Psoas muscle (tissue), 8 donors: ENCODE measurements around the gene ILF3. TPM values are rescaled to one million over a fixed set of nuclear protein-coding genes. Genes with fewer than 3 reads are reported as not detected.

Experiments used
- ATAC-seq, 4 donors: fragments of 200-7000 bp; cut with Tn5 transposase; one replicate each; pipeline ENCODE4 v1.9.1; 2020; ENCODE audit warnings: moderate library complexity in 3 of 4, mild to moderate bottlenecking in 2 of 4
- DNase-seq, 2 donors: peaks; one replicate each; pipeline ENCODE4 v3.0.0-alpha.2; 2020
- H3K27ac ChIP-seq: fragments of 200-600 bp; one replicate; pipeline ENCODE4 v1.8.0; 2022
- H3K27me3 ChIP-seq, 3 donors: fragments of 200-600 bp in 1 of 3; one replicate each; pipeline versions ENCODE4 v1.6.1 to v1.8.0; 2013 to 2022; ENCODE audit warnings: low read length in 2 of 3, mild to moderate bottlenecking in 2 of 3, moderate library complexity in 1 of 3; ENCODE audit not compliant: insufficient read depth in 3 of 3
- H3K36me3 ChIP-seq, 2 donors: fragments of 200-600 bp in 1 of 2; one replicate each; pipeline versions ENCODE4 v1.6.1 to v1.8.0; 2013 to 2022; ENCODE audit warnings: low read depth in 1 of 2, mild to moderate bottlenecking in 1 of 2, moderate library complexity in 1 of 2; ENCODE audit not compliant: insufficient read depth in 1 of 2
- H3K4me1 ChIP-seq: fragments of 200-600 bp; one replicate; pipeline ENCODE4 v1.8.0; 2022
- H3K4me3 ChIP-seq: fragments of 200-600 bp; one replicate; pipeline ENCODE4 v1.8.0; 2022; ENCODE audit warnings: mild to moderate bottlenecking
- H3K9me3 ChIP-seq: fragments of 200-600 bp; one replicate; pipeline ENCODE4 v1.8.0; 2022
- WGBS, 3 donors: extraction: QIAGEN DNeasy Blood & Tissue Kit; methylation state at CpG; one replicate each; pipeline versions ENCODE4 v1.1.6 to v1.1.7; 2013; 5-methylcytosine and 5-hydroxymethylcytosine counted together
- intact Hi-C, 2 donors: fragments of 100-400 bp; cut with DNase I; formaldehyde crosslinking; loops; one replicate each; pipeline versions ENCODE4 v1.11.0 to v1.14.2; 2022
- polyA plus RNA-seq, 3 donors: library from polyadenylated mRNA; stranded (reverse); fragments of 200-250 nt; gene quantifications; one replicate each; pipeline ENCODE4 v1.2.3, GENCODE V29; 2013
- total RNA-seq, 4 donors: library from RNA; stranded (reverse); fragmentation: NEBNext Ultra II Directional in 2 of 4; extraction: Animal tissue kit (Norgen Biotek cat#: 25700) in 2 of 4; gene quantifications; one replicate each; pipeline versions ENCODE4 v1.2.1 to v1.2.4, GENCODE V29; 2021 to 2023
- TF ChIP-seq, protein P1 (sequence below): fragments of 200-600 bp; IDR thresholded peaks from one replicate; pipeline ENCODE4 v1.8.0; 2022; ENCODE audit warnings: antibody characterized with exemption
- donor health status: healthy with polysubstance abuse.
- donor health status: DM: no; HTN: no; CAD: no; lungs with moderate emphysema.
- donor health status: Bipolar disorder and iron deficiency.
- donor health status: healthy.
- donor health status: DM: yes; HTN: yes; CAD: no.
- donor health status: DM: no; HTN: no; CAD: no.
- donor health status: DM: no; HTN: no; CAD: no.
- donor health status: DM: yes; HTN: yes; CAD: no.

ILF3 gene
- total and polyA plus RNA-seq, 7 donors, result 70.6 to 189 (median 148) TPM

DNA sequence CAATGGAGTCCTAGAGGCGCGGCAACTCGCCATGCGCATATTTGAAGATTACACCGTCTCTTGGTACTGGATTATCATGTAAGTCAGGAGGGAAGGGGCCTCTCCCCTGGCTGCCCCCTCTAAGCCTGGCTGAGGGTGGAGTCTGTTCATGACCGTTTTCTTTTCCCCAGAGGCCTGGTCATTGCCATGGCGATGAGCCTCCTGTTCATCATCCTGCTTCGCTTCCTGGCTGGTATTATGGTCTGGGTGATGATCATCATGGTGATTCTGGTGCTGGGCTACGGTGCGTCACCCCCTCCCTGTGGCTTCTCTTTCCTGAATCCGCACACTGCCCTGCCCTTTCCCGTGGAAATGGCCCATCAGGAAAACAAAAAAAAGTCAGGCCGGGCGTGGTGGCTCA lies 22.3 kb upstream of the ILF3 start:
- peaks cover 11% of the 10 kb centered on the region for H3K4me1 ChIP-seq
- DNase-seq (no peak), ATAC-seq (no peak)
- WGBS, 3 donors, result 74 to 79% (median 78%) methylated on average over 14 of the region's 14 CpGs
- no peak overlapping the region for H3K4me3 ChIP-seq
- H3K27ac ChIP-seq, result no peak overlapping the region
- H3K36me3 ChIP-seq, result peaks cover 2 to 98% of the 10 kb centered on the region in 2 donors
- TF ChIP-seq, protein P1, sequence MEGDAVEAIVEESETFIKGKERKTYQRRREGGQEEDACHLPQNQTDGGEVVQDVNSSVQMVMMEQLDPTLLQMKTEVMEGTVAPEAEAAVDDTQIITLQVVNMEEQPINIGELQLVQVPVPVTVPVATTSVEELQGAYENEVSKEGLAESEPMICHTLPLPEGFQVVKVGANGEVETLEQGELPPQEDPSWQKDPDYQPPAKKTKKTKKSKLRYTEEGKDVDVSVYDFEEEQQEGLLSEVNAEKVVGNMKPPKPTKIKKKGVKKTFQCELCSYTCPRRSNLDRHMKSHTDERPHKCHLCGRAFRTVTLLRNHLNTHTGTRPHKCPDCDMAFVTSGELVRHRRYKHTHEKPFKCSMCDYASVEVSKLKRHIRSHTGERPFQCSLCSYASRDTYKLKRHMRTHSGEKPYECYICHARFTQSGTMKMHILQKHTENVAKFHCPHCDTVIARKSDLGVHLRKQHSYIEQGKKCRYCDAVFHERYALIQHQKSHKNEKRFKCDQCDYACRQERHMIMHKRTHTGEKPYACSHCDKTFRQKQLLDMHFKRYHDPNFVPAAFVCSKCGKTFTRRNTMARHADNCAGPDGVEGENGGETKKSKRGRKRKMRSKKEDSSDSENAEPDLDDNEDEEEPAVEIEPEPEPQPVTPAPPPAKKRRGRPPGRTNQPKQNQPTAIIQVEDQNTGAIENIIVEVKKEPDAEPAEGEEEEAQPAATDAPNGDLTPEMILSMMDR, result no peak
- H3K27me3 ChIP-seq, result no peaks in the 10 kb centered on the region
- intact Hi-C loops, result no loop called here
- no peaks in the 10 kb centered on the region for H3K9me3 ChIP-seq

DNA sequence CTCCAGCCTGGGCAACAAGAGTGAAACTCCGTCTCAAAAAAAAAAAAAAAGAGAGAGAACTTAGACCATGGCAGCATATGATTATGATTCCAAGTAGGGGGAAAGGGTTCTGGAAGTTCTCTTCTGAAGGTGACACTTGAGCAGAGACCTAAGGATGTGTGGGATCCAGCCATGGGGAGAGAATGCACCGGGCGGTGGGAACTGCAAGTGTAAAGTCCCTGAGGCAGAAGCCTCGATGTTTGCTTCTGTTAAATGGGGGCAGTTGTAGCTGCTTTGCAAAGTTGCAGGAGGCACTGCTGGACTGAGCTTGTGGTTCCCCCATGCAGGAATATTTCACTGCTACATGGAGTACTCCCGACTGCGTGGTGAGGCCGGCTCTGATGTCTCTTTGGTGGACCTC lies 19.7 kb upstream of the ILF3 start:
- DNase-seq, result no peak
- intact Hi-C loops, result no loop called here
- no peaks in the 10 kb centered on the region for H3K4me1 ChIP-seq
- H3K4me3 ChIP-seq, result no peak overlapping the region
- no peaks in the 10 kb centered on the region for H3K9me3 ChIP-seq
- TF ChIP-seq, protein P1, result no peak
- ATAC-seq, result no peak
- no peaks in the 10 kb centered on the region for H3K27me3 ChIP-seq
- H3K36me3 ChIP-seq, result peaks cover 7 to 99% of the 10 kb centered on the region in 2 donors
- no peak overlapping the region for H3K27ac ChIP-seq
- 87 to 97% (median 91%) methylated on average over 7 of the region's 7 CpGs for WGBS, 3 donors

DNA sequence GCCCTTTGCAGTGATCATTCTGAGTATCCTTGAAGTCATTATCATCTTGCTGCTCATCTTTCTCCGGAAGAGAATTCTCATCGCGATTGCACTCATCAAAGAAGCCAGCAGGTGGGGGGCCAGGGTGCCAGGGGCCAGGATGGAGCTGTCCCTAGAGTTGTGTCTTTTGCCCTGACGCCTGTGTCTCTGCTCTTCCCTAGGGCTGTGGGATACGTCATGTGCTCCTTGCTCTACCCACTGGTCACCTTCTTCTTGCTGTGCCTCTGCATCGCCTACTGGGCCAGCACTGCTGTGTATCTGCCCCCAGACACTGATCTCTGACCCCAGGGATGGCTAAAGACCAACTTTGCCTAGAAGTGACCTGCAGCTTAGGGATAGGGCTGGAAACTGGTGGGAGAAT lies 19.2 kb upstream of the ILF3 start:
- Histone ChIP-seq H3K9me3 (no peaks in the 10 kb centered on the region), H3K36me3 (peaks cover 7 to 99% of the 10 kb centered on the region in 2 donors), H3K27me3 (no peaks in the 10 kb centered on the region), H3K27ac (no peak overlapping the region), H3K4me3 (no peak overlapping the region), H3K4me1 (no peaks in the 10 kb centered on the region)
- DNase-seq, result no peak
- 82 to 90% (median 83%) methylated on average over 6 of the region's 6 CpGs for WGBS, 3 donors
- ATAC-seq, result no peak
- TF ChIP-seq, protein P1, result no peak
- intact Hi-C loops, result no loop called here

DNA sequence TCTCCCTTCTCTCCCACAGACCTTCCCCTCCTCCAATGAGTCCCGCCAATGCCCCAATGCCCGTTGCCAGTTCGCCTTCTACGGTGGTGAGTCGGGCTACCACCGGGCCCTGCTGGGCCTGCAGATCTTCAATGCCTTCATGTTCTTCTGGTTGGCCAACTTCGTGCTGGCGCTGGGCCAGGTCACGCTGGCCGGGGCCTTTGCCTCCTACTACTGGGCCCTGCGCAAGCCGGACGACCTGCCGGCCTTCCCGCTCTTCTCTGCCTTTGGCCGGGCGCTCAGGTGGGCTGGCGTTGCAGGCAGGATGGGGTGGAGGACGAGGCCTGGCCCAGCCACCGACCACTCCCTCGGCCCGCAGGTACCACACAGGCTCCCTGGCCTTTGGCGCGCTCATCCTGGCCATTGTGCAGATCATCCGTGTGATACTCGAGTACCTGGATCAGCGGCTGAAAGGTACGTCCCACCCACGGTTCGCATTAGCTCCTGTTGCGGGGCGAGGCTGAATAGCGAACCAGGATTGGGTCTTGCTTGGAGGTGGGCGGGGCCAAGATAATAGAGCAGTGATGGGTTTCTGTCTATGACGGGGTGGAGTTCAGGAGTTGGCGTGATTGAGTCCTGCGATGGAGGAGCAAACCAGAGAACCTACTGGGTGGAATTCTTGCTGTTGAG lies 17.7 kb upstream of the ILF3 start:
- no peak overlapping the region for H3K27ac ChIP-seq
- no peak overlapping the region for H3K4me3 ChIP-seq
- WGBS, 3 donors, result 76 to 88% (median 78%) methylated on average over 37 of the region's 37 CpGs
- no peaks in the 10 kb centered on the region for H3K9me3 ChIP-seq
- DNase-seq (peak in 1 of 2 donors; percentile 63), ATAC-seq (peak in 3 of 4 donors; percentile 5 to 52 (median 36))
- no peaks in the 10 kb centered on the region for H3K27me3 ChIP-seq
- peaks cover 10 to 99% of the 10 kb centered on the region in 2 donors for H3K36me3 ChIP-seq
- TF ChIP-seq, protein P1, result no peak
- intact Hi-C loops, result no loop called here
- H3K4me1 ChIP-seq, result no peaks in the 10 kb centered on the region

DNA sequence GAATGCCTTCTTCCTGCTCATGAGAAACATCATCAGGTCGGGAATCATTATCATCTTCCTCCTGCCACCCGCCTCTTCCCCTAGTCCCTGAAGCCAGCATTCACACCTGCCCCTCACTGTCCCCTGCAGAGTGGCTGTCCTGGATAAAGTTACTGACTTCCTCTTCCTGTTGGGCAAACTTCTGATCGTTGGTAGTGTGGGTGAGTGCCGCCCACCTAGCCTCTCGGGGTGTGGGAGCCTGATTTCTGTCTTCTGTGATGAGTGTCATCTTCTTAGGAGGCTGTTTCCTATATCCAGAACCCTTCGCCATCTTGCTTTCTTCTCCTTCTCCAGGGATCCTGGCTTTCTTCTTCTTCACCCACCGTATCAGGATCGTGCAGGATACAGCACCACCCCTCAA lies 16.3 kb upstream of the ILF3 start:
- intact Hi-C loops, result no loop called here
- TF ChIP-seq, protein P1, result no peak
- DNase-seq (no peak), ATAC-seq (no peak)
- Histone ChIP-seq H3K27me3 (no peaks in the 10 kb centered on the region), H3K9me3 (no peaks in the 10 kb centered on the region), H3K36me3 (peaks cover 10 to 96% of the 10 kb centered on the region in 2 donors), H3K4me1 (no peaks in the 10 kb centered on the region), H3K27ac (no peak overlapping the region), H3K4me3 (no peak overlapping the region)
- 68 to 76% (median 70%) methylated on average over 8 of the region's 8 CpGs for WGBS, 3 donors
